ENCODE data around the gene RNF181.

The RNF181 gene

DNA sequence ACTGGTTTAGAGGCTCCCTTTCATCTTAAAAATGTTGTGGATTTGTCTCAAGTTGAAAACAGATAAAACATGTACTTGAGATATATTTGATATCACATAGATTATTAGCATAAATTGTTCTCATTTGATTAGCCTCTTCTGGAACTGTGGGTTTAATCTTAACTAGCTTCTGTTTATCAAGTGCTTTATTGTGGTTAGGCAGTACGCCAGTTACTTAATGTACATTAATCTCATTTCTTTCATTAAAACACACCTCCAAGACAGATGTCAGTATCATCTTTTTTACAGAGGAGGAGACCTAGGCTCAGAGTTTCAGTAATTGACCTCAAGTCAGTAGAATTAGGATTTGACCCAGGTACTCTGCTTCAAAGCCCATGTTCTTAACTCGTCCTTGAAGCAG, 50.6 kb downstream of the RNF181 start:
- Histone ChIP-seq H3K27me3 (replicated peaks; ENCODE audit: insufficient read depth, low read length) (no peaks in the 10 kb centered on the region), H4K20me1 (ENCODE audit: insufficient read depth, low read length) (no peaks in the 10 kb centered on the region), H3K9ac (ENCODE audit: low read length) (no peak overlapping the region)

More for the DNA sequence above, 50.6 kb downstream of the RNF181 start:
- Histone ChIP-seq H3K36me3 (replicated peaks; ENCODE audit: insufficient read depth, low read length) (peaks cover 25% of the 10 kb centered on the region), H2AFZ (ENCODE audit: low read length) (no peak overlapping the region), H3K4me3 (ENCODE audit: low read length) (no peak overlapping the region), H3K9me3 (replicated peaks; ENCODE audit: insufficient read depth, low read length) (no peaks in the 10 kb centered on the region), H3K27ac (ENCODE audit: low read length) (no peak overlapping the region), H3F3A (ENCODE audit: insufficient read depth, low read length) (peaks cover 14% of the 10 kb centered on the region), H3K4me1 (ENCODE audit: low read length) (peaks cover 16% of the 10 kb centered on the region), H3K79me2 (ENCODE audit: low read length) (peaks cover 26% of the 10 kb centered on the region), H3K9me2 (replicated peaks; ENCODE audit: insufficient read depth, low read length) (no peaks in the 10 kb centered on the region), H3K4me2 (ENCODE audit: low read depth, low read length) (no peak overlapping the region)
- no peak for TF ChIP-seq EZH2phosphoT487 (IDR thresholded peaks at IDR 0.05; ENCODE audit: low read length)
- no peak for TF ChIP-seq CTCF (IDR thresholded peaks at IDR 0.05; ENCODE audit: low read length)
- no peak for TF ChIP-seq EZH2 (optimal IDR thresholded peaks at IDR 0.05; ENCODE audit: low read depth, low read length)
- no peak for DNase-seq

Measured in MM.1S (cell line).